ENCODE data around the gene WAC.
"Not testable (repeated sequence)": the region's sequence is repeated elsewhere in the genome, so short reads cannot be mapped to it uniquely, and the experiment has no call there.

The WAC gene

DNA sequence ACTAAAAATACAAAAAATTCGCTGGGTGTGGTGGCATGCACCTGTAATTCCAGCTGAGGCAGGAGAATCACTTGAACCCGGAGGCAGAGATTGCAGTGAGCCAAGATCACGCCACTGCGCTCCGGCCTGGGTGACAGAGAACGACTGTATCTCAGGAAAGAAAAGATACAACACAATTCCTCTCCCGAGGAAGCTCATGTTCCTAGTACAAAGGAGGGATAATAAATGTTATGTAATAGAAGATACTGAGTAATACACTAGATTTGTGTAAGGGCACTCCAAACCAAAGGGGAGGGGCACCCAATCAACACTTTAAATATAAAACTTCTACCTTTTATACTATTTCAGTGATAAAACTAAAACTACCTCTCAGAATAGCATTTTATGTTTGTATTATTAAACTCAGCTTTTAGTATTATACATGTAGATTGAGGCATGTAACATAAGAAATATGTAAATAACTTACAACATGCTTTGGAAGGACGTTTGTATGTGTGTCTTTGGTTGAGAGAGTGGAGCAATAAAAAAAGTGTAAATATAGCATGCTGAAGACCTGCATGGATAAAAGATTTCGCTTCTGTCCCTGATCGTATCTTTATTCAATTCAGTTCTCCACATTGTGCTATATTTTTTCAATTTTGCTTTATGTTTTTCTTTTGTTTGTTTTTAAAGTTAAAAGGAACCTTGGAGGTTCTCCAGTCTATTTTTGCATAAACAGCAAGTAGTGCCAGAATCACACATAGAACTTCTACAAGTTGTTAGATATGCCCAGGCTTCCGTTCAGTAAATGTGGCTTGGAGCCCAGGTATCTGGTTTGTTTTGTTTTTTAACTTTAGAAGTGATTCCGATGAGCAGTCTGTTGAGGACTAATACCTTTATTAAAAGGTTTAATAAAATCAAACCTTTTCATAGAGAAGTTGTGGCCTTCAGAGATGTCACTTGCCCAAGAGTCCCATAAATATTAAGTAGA is 71.9 kb downstream of the WAC start:
- in situ Hi-C loops (cut with HindIII; ENCODE audit: low sequenced_read_pairs), result no loop called here

- in situ Hi-C loops (cut with HindIII; ENCODE audit: low sequenced_read_pairs), result no loop called here
Measured at GRCh38 chr10:28606568-28606967, 73.7 kb downstream of the WAC start.

DNA sequence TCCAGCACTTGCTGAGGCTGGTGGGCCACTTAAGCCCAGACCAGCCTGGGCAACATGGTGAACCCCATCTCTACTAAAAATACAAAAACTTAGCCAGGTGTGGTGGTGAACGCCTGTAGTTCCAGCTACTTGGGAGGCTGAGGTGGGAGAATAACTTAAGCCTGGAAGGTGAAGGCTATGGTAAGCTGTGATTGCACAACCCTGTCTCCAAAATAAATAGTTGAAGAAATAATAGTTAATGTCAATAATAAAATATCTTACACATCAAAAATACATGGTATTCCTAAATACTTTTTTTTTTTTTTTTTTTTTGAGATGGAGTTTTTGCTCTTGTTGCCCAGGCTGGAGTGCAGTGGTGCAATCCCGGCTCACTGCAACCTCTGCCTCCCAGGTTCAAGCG is 76.7 kb downstream of the WAC start:
- in situ Hi-C loops (cut with HindIII; ENCODE audit: low sequenced_read_pairs), result not testable (repeated sequence)

GRCh38 chr10:28612877-28613276 is 80.0 kb downstream of the WAC start:
- in situ Hi-C loops (cut with HindIII; ENCODE audit: low sequenced_read_pairs), result no loop called here

DNA sequence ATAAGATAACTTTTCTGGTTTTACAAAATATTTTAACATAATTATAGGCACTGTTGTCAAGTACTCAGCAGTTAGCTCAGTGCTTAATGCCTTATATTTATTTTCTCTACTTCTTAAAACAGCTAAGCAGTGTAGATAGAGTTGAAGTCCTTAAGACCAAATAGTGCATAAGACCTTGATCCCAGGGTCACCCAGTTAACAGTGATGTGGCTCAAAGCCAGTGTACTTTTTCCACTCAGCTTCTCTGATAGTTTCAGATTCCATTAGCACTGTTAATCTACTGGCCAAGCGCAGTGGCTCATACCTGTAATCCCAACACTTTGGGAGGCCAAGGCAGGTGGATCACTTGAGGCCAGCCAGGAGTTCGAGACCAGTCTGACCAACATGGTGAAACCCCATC is 83.6 kb downstream of the WAC start:
- in situ Hi-C loops (cut with HindIII; ENCODE audit: low sequenced_read_pairs), result no loop called here

- in situ Hi-C loops (cut with HindIII; ENCODE audit: low sequenced_read_pairs), result no loop called here
Measured at GRCh38 chr10:28619455-28619854, 86.5 kb downstream of the WAC start.

DNA sequence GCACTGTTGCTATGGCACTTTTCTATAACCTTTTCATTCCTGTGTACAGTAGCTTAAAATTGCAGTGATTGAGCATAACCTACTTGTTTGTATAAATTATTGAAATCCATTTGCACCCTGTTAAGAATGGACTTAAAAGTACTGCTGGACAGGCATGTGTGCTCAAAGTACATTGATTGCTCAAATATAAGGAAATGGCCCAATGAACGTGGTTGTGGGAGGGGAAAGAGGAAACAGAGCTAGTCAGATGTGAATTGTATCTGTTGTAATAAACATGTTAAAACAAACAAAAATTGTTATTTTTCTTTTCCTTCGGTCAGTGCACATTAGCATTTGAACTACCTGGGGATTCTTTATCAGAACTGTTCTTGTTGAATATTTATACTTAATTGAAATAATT is 87.3 kb downstream of the WAC start:
- in situ Hi-C loops (cut with HindIII; ENCODE audit: low sequenced_read_pairs), result no loop called here

DNA sequence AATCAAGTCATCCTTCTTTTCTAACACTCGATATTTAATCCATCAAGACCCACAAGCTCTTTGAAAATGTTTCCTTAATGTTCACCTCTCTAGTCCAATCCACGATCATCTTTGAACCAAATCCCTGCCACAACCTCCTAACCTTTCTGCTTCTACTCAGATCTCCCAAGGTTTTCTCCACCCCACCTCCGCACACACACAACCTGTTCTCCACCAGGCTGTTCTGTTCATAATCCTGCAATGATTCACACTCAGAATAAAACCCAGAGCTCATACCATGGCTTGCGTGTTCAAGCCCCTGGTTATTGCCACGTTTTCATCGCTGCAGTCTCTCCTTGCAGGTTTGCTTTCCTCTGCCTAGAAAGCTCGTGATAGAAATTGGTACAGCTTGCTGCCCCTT is 90.6 kb downstream of the WAC start:
- in situ Hi-C loops (cut with HindIII; ENCODE audit: low sequenced_read_pairs), result no loop called here

GRCh38 chr10:28624351-28624750 is 91.4 kb downstream of the WAC start:
- in situ Hi-C loops (cut with HindIII; ENCODE audit: low sequenced_read_pairs), result no loop called here

- in situ Hi-C loops (cut with HindIII; ENCODE audit: low sequenced_read_pairs), result no loop called here
Measured at GRCh38 chr10:28627102-28627501, 94.2 kb downstream of the WAC start.

DNA sequence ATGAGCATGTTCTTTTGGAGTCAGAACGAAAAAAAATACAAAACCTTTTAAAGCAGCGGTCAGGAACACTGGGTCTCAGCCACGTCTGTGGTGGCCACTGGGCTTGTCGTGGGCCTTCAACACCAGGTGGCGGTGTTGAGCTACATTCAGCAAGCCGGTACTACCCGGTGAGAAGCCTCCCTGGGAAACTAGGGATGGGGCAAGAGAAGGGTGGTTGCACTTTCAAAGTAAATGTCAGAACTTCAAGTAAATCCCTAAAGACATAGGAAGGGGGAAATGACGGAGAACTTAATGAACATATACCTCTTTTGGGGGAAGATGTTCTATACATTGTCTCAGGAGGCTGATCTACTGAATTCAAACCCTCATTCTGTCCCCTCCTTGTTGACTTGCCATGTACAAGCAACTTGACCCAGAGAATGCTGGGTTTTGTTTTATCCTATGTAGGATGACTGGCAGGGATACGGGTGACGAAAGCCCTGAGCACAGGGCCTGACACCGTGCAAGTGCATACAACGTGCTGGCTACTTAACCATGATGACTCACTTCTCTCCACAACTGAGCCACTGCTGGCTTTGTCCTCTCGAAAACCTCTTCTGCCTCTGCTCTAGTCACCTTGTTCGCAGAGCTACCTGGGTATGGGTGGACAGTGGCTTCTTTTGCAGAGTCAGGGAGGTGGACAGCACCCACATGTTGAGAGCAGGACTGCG is 95.4 kb downstream of the WAC start:
- in situ Hi-C loops (cut with HindIII; ENCODE audit: low sequenced_read_pairs), result no loop called here

DNA sequence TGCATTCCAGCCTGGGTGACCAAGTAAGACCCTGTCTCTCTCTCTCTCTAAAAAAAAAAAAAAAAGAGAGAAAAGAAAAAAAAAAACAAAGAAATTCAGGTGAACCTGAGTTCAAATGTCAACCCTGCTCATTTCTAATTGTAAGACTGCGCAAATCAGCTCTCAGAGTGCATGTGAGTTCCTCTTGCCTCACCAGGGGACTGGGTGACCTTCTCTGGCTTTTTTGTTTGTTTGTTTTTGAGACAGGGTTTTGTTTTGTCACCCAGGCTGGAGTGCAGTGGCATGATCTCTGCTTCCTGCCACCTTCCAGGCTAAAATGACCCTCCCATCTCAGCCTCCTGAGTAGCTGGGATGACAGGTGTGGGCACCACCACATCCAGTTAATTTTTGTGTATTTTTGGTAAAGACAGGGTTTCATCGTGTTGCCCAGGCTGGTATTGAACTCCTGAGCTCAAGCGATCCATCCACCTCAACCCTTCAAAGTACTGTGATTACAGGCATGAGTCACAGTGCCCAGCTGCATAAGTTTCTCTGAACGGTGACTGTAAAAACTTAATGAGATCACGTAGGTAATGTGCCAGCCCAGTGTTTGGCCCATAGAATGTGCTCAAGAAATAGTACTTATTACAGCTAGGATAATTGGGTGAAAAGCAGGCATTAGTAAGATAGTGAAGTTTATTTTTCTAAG is 99.1 kb downstream of the WAC start:
- in situ Hi-C loops (cut with HindIII; ENCODE audit: low sequenced_read_pairs), result no loop called here

DNA sequence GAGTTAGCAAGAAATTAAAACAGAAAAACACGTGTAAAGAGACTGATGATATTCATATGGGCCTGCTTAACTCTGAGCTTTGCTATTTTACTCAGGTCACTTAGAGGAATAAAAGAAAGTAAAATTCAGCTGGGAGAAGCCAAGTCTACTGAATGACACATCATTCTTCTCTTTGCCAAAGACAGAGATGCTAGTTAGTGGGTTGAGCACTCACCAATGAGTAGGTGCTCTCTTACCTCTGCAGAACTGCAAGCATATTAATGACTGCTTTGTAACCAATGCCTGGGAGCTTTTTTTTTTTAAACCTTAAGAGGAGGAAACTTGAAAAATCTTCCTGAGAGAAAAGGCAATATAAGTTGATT is 99.6 kb downstream of the WAC start:
- in situ Hi-C loops (cut with HindIII; ENCODE audit: low sequenced_read_pairs), result no loop called here

DNA sequence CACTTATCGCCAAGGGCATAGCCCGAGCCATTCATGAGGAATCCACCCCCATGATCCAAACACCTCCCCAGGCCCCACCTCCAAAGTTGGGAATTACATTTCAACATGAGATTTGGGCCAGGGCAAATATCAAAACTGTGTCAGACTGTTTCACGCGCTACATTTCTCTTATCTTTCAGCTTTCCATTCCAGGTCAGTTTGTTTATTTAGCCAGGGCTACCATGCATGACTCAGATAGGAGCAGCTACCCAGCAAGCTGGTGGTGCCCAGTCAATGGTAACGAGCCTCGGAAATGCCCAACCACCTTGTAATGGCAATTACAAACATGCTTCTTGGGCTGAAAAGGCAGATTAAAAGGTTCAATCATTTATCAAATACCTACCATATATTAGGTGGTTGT is 100.8 kb downstream of the WAC start:
- in situ Hi-C loops (cut with HindIII; ENCODE audit: low sequenced_read_pairs), result no loop called here

GRCh38 chr10:28637346-28637745 is 104.4 kb downstream of the WAC start:
- in situ Hi-C loops (cut with HindIII; ENCODE audit: low sequenced_read_pairs), result no loop called here

- in situ Hi-C loops (cut with HindIII; ENCODE audit: low sequenced_read_pairs), result no loop called here
Measured at GRCh38 chr10:28638392-28638791, 105.5 kb downstream of the WAC start.

DNA sequence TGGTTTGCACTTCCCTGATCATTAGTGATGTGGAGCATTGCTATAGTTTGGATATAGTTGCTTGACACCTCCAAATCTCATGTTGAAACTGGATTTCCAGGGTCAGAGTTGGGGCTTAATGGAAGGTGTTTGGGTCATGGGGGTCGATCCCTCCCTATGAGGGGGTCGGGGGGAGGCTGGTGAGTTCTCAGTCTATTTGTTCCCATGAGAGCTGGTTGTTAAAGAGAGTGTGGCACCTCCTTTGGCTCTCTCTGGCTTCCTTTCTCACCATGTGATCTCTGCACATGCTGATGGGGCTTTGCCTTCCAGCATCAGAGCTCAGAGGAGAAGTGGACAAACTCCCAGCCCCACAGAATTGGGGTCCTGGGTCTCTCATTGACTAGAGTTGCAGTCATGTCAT is 107.6 kb downstream of the WAC start:
- in situ Hi-C loops (cut with HindIII; ENCODE audit: low sequenced_read_pairs), result loop anchor here (10.0 kb wide), 1 partner anchor 614 kb away; no protein-coding TSS in a partner anchor

- in situ Hi-C loops (cut with HindIII; ENCODE audit: low sequenced_read_pairs), result loop anchor here (10.0 kb wide), 1 partner anchor 610 kb away; no protein-coding TSS in a partner anchor
Measured at GRCh38 chr10:28644647-28645046, 111.7 kb downstream of the WAC start.

DNA sequence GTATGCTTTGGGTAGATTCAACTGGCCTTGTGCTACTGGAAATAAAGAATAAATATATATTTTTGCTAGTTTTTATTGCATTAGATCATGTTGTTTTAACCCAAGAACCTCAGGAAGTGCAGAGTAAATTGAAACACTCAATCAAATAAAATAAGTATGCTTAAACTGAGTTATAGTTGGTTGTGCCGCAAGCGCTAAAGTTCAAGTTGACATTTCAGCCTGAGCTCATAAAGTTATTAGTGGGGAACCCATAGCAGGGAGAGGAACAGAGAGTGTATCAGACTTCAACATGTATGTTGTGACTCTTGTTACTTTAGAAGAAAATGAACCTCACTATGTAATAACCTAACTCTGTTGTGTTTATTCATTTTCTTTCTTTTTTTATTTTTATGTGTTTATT is 119.2 kb downstream of the WAC start:
- in situ Hi-C loops (cut with HindIII; ENCODE audit: low sequenced_read_pairs), result no loop called here

GRCh38 chr10:28652703-28653102 is 119.8 kb downstream of the WAC start:
- in situ Hi-C loops (cut with HindIII; ENCODE audit: low sequenced_read_pairs), result no loop called here

- in situ Hi-C loops (cut with HindIII; ENCODE audit: low sequenced_read_pairs), result not testable (repeated sequence)
Measured at GRCh38 chr10:28658824-28659223, 125.9 kb downstream of the WAC start.

Data from DLD1 (cell line).